ENCODE measurements around the gene HARBI1.

GRCh38 chr11:46661836-46662235, 44.8 kb upstream of the HARBI1 start:
- no peak for TF ChIP-seq REST (IDR thresholded peaks at IDR 0.05; ENCODE audit: insufficient read depth in 1 of 2, low read depth in 2 of 2, low read length in 2 of 2)
- no peak for TF ChIP-seq POLR2AphosphoS5 (IDR thresholded peaks at IDR 0.05; ENCODE audit: low read depth, low read length)

Measured in PFSK-1 (cell line).